Endothelial cell of umbilical vein (primary cell): ENCODE data around the gene FMC1. TPM values are rescaled to one million over a fixed set of nuclear protein-coding genes. Genes with fewer than 3 reads are reported as not detected.

Experiments
- BruUV-seq: library from RNA; stranded (reverse); fragments of 400-500 nt; replicated peaks from 2 replicates; lab custom pipeline; 2021; lab: Mats Ljungman, UMichigan
- CTCF ChIA-PET: fragments of 300-600, 350-600 bp; sonication (Branson Sonifier 250); formaldehyde crosslinking; loops from one replicate; lab custom pipeline; 2021; ENCODE audit warnings: antibody characterized with exemption, inconsistent platforms; lab: Charles Lee
- POLR2A ChIA-PET: fragments of 300-600, 350-600 bp; sonication (Branson Sonifier 250); formaldehyde crosslinking; loops from one replicate; lab custom pipeline; 2021; ENCODE audit warnings: antibody characterized with exemption, inconsistent platforms; lab: Charles Lee
- DNase-seq: peaks from one replicate; pipeline ENCODE4 v3.0.0-alpha.2; 2011; ENCODE audit warnings: low read depth, low spot score
- FAIRE-seq: peaks from 2 replicates; lab custom pipeline; 2011; peaks lifted over from hg19 to GRCh38; lab: Jason Lieb, UNC
- H2AFZ ChIP-seq: 2 replicates; pipeline ENCODE4 v1.6.0; 2012; ENCODE audit warnings: low read depth, low read length, control low read depth, inconsistent platforms
- H3K27ac ChIP-seq: 2 replicates; pipeline ENCODE4 v1.5.1; 2011; ENCODE audit warnings: low read depth, mild to moderate bottlenecking, control low read depth, low read length, moderate library complexity; ENCODE audit not compliant: insufficient read depth
- H3K27me3 ChIP-seq, 2 experiments: 2 replicates each; pipeline versions ENCODE4 v1.6.0 to v1.6.1; 2011; ENCODE audit warnings: low read length in 2 of 2, mixed read lengths in 1 of 2; ENCODE audit not compliant: control insufficient read depth in 2 of 2, insufficient read depth in 2 of 2
- H3K36me3 ChIP-seq, 2 experiments: 2 replicates in 1 of 2; 3 replicates in 1 of 2; pipeline ENCODE4 v1.5.1; 2011; ENCODE audit warnings: low read length in 2 of 2, mild to moderate bottlenecking in 1 of 2, moderate library complexity in 1 of 2; ENCODE audit not compliant: control insufficient read depth in 2 of 2, insufficient read depth in 2 of 2; ENCODE audit errors: extremely low read depth in 1 of 2
- H3K4me1 ChIP-seq: 3 replicates; pipeline ENCODE4 v1.5.1; 2011; ENCODE audit warnings: mild to moderate bottlenecking, low read length; ENCODE audit not compliant: control insufficient read depth, insufficient read depth; ENCODE audit errors: extremely low read depth
- H3K4me2 ChIP-seq: 2 replicates; pipeline ENCODE4 v1.6.1; 2011; ENCODE audit warnings: low read length, control low read depth, mixed read lengths; ENCODE audit not compliant: insufficient read depth
- H3K4me3 ChIP-seq, 3 experiments: fragments of 200-600 bp in 1 of 3; sonication (generic), shearing (Covaris generic) in 1 of 3; replicated peaks in 1 of 3; 2 replicates each; pipeline ENCODE4 v1.5.1; 2011 to 2016; ENCODE audit warnings: control low read depth in 3 of 3, low read length in 3 of 3, mild to moderate bottlenecking in 2 of 3, inconsistent platforms in 1 of 3, low read depth in 1 of 3, moderate library complexity in 1 of 3; ENCODE audit not compliant: insufficient read depth in 1 of 3
- H3K79me2 ChIP-seq: 2 replicates; pipeline ENCODE4 v1.6.0; 2012; ENCODE audit warnings: low read length, inconsistent platforms; ENCODE audit not compliant: control insufficient read depth, insufficient read depth
- H3K9ac ChIP-seq: replicated peaks from 2 replicates; pipeline ENCODE3; 2011; ENCODE audit warnings: low read length, control low read depth; ENCODE audit not compliant: insufficient read depth; ENCODE audit errors: extremely low read depth
- H3K9me1 ChIP-seq: replicated peaks from 3 replicates; pipeline ENCODE4 v1.6.0; 2011; ENCODE audit warnings: mild to moderate bottlenecking, low read length; ENCODE audit not compliant: control insufficient read depth, insufficient read depth; ENCODE audit errors: extremely low read depth
- H3K9me3 ChIP-seq: replicated peaks from 2 replicates; pipeline ENCODE4 v1.5.1; 2012; ENCODE audit warnings: low read length, inconsistent platforms; ENCODE audit not compliant: control insufficient read depth, insufficient read depth
- H4K20me1 ChIP-seq: replicated peaks from 2 replicates; pipeline ENCODE3; 2011; ENCODE audit warnings: mild to moderate bottlenecking, low read length; ENCODE audit not compliant: control insufficient read depth, insufficient read depth; ENCODE audit errors: extremely low read depth
- CTCF ChIP-seq, 2 donors: IDR thresholded peaks; 1 replicate in 1 of 2; 2 replicates in 1 of 2; pipeline ENCODE4 v1.5.1; 2011; ENCODE audit warnings: low read length in 2 of 2, mild to moderate bottlenecking in 2 of 2, moderate library complexity in 2 of 2, control low read depth in 1 of 2, inconsistent platforms in 1 of 2, low read depth in 1 of 2; ENCODE audit not compliant: insufficient read depth in 1 of 2; ENCODE audit errors: extremely low read depth in 1 of 2
- EZH2 ChIP-seq: IDR thresholded peaks from 2 replicates; pipeline ENCODE4 v1.6.1; 2012; ENCODE audit warnings: borderline replicate concordance, low read depth, mild to moderate bottlenecking, moderate library complexity, low read length, inconsistent platforms; ENCODE audit not compliant: severe bottlenecking
- FOS ChIP-seq: IDR thresholded peaks from 2 replicates; pipeline ENCODE4 v1.6.1; 2011; ENCODE audit warnings: mild to moderate bottlenecking, low read length, moderate library complexity, borderline replicate concordance; ENCODE audit not compliant: insufficient read depth
- GATA2 ChIP-seq: IDR thresholded peaks from 2 replicates; pipeline ENCODE4 v1.7.0; 2011; ENCODE audit warnings: low read depth, mild to moderate bottlenecking, moderate library complexity, mixed read lengths, low read length; ENCODE audit not compliant: insufficient read length, insufficient read depth
- JUN ChIP-seq: IDR thresholded peaks from 2 replicates; pipeline ENCODE4 v1.6.1; 2011; ENCODE audit warnings: borderline replicate concordance, low read depth; ENCODE audit not compliant: insufficient read length, insufficient read depth
- MYC ChIP-seq: IDR thresholded peaks from one replicate; pipeline ENCODE4 v1.6.1; 2011; ENCODE audit warnings: mild to moderate bottlenecking, low read depth, low read length
- POLR2A ChIP-seq: IDR thresholded peaks from 2 replicates; pipeline ENCODE4 v1.6.1; 2012; ENCODE audit warnings: low read depth, mild to moderate bottlenecking, control low read depth, low read length
- POLR2AphosphoS5 ChIP-seq: IDR thresholded peaks from 2 replicates; pipeline ENCODE4 v1.6.1; 2012; ENCODE audit warnings: low read depth, mild to moderate bottlenecking, control low read depth, low read length, moderate library complexity; ENCODE audit not compliant: insufficient read depth
- dilution Hi-C: fragments of 300-500 bp; cut with MboI; formaldehyde crosslinking; loops from one replicate; pipeline ENCODE4 v1.15.0; 2019; ENCODE audit warnings: low sequenced_read_pairs; ENCODE audit not compliant: extremely low pct_ligation_motif_present
- intact Hi-C: fragments of 100-400 bp; cut with micrococcal nuclease; formaldehyde crosslinking; loops from one replicate; pipeline ENCODE4 v1.10.0; 2022
- polyA plus RNA-seq, 4 experiments: library from polyadenylated mRNA; depleted of rRNA in 3 of 4; stranded (reverse) in 3 of 4; unstranded in 1 of 4; fragments of >200 nt; gene quantifications; 2 replicates each; pipeline versions ENCODE4 v1.2.1 to v1.2.3, GENCODE V29; 2011 to 2012; ENCODE audit warnings: missing spikeins in 1 of 4
- total RNA-seq: library from RNA; stranded (reverse); gene quantifications from 2 replicates; pipeline ENCODE4 v1.2.3, GENCODE V29; 2021
- TF ChIP-seq, protein P1 (sequence below): IDR thresholded peaks from 2 replicates; pipeline ENCODE4 v1.6.1; 2011; ENCODE audit not compliant: insufficient read depth, insufficient read length

The FMC1 gene
- total and polyA plus RNA-seq, 2 donors (not counting 3 experiments of a cell fraction or from before 2014, with no cell fraction given) = 10.7 to 23.5 TPM

GRCh38 chr7:139370943-139371313 lies 29.8 kb downstream of the FMC1 start:
- Histone ChIP-seq H3K27ac (no peak overlapping the region), H3K79me2 (peaks cover 100% of the 10 kb centered on the region), H3K36me3 (peaks cover 2 to 14% of the 10 kb centered on the region in 2 experiments), H3K4me2 (no peak overlapping the region), H3K4me1 (no peaks in the 10 kb centered on the region), H3K9me1 (peaks cover 2% of the 10 kb centered on the region), H3K9ac (no peak overlapping the region), H3K27me3 (no peaks in the 10 kb centered on the region), H3K4me3 (no peak overlapping the region), H2AFZ (no peak overlapping the region), H3K9me3 (no peaks in the 10 kb centered on the region), H4K20me1 (peaks cover 20% of the 10 kb centered on the region)
- ChIA-PET POLR2A (no interaction called here), CTCF (interaction anchor here (0.6 to 0.7 kb wide), 2 partner anchors 15 to 35 kb away, joined by 3 read pairs; no protein-coding TSS in a partner anchor)
- DNase-seq (no peak), FAIRE-seq (no peak)
- TF ChIP-seq POLR2A (no peak), GATA2 (no peak), JUN (no peak), CTCF (IDR thresholded peaks at IDR 0.05; ENCODE audit: extremely low read depth in 1 of 2, insufficient read depth in 1 of 2, low read depth in 1 of 2, low read length in 2 of 2) (no peak), MYC (no peak), EZH2 (no peak), POLR2AphosphoS5 (no peak), FOS (no peak)
- TF ChIP-seq, protein P1, sequence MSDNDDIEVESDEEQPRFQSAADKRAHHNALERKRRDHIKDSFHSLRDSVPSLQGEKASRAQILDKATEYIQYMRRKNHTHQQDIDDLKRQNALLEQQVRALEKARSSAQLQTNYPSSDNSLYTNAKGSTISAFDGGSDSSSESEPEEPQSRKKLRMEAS = no peak
- intact Hi-C loops (no loop called here), dilution Hi-C loops (no loop called here)
- BruUV-seq = no TSS peak
